ENCODE data around the gene TBX4.

- TF ChIP-seq, protein P1, sequence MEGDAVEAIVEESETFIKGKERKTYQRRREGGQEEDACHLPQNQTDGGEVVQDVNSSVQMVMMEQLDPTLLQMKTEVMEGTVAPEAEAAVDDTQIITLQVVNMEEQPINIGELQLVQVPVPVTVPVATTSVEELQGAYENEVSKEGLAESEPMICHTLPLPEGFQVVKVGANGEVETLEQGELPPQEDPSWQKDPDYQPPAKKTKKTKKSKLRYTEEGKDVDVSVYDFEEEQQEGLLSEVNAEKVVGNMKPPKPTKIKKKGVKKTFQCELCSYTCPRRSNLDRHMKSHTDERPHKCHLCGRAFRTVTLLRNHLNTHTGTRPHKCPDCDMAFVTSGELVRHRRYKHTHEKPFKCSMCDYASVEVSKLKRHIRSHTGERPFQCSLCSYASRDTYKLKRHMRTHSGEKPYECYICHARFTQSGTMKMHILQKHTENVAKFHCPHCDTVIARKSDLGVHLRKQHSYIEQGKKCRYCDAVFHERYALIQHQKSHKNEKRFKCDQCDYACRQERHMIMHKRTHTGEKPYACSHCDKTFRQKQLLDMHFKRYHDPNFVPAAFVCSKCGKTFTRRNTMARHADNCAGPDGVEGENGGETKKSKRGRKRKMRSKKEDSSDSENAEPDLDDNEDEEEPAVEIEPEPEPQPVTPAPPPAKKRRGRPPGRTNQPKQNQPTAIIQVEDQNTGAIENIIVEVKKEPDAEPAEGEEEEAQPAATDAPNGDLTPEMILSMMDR (IDR thresholded peaks at IDR 0.05; ENCODE audit: poor library complexity), result no peak
- TF ChIP-seq EZH2phosphoT487 (IDR thresholded peaks at IDR 0.05; ENCODE audit: low read depth, severe bottlenecking, unreplicated experiment) (no peak), EZH2 (IDR thresholded peaks at IDR 0.05; ENCODE audit: borderline replicate concordance) (no peak)
Measured at GRCh38 chr17:61510237-61510636, 58.0 kb downstream of the TBX4 start.
